Epithelial cell of proximal tubule (primary cell): Measurements from ENCODE around the gene SCAND1. TPM values are rescaled to one million over a fixed set of nuclear protein-coding genes. Genes with fewer than 3 reads are reported as not detected.

Source experiments
- DNase-seq: peaks from one replicate; pipeline ENCODE4 v3.0.0-alpha.2; 2011; ENCODE audit warnings: low read depth
- H3K4me3 ChIP-seq: 2 replicates; pipeline ENCODE4 v1.5.1; 2011; ENCODE audit warnings: low read depth, mild to moderate bottlenecking, low read length
- total RNA-seq: library from RNA; depleted of rRNA; stranded (reverse); fragments of >200 nt; gene quantifications from 2 replicates; pipeline ENCODE4 v1.2.3, GENCODE V29; 2015
- TF ChIP-seq, protein P1 (sequence below): conservative IDR thresholded peaks from 2 replicates; pipeline ENCODE4 v1.5.1; 2012; ENCODE audit warnings: low read depth, mild to moderate bottlenecking, low read length

The SCAND1 gene
- total RNA-seq, 1 donor from 2014 or later = 117 TPM

DNA sequence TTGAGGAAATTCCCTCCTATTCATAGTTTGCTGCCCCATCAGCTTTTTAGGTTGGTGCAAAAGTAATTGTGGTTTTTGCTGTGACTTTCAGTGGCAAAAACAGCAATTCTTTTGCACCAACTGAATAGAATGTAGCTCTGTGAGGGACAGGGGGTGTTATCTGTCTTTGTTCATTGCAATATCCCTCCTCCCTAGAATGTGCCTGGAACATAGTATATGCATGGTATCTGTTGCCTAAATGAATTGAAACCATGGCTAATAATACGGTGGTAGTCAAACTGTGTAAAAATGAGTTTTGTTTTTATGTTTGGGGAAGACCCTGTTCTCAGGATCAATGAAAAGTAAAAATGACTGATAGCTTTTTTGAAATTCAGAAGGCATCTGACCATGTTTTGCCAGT, 45.1 kb downstream of the SCAND1 start:
- no peak overlapping the region for H3K4me3 ChIP-seq
- no peak for DNase-seq
- TF ChIP-seq, protein P1, sequence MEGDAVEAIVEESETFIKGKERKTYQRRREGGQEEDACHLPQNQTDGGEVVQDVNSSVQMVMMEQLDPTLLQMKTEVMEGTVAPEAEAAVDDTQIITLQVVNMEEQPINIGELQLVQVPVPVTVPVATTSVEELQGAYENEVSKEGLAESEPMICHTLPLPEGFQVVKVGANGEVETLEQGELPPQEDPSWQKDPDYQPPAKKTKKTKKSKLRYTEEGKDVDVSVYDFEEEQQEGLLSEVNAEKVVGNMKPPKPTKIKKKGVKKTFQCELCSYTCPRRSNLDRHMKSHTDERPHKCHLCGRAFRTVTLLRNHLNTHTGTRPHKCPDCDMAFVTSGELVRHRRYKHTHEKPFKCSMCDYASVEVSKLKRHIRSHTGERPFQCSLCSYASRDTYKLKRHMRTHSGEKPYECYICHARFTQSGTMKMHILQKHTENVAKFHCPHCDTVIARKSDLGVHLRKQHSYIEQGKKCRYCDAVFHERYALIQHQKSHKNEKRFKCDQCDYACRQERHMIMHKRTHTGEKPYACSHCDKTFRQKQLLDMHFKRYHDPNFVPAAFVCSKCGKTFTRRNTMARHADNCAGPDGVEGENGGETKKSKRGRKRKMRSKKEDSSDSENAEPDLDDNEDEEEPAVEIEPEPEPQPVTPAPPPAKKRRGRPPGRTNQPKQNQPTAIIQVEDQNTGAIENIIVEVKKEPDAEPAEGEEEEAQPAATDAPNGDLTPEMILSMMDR = no peak

DNA sequence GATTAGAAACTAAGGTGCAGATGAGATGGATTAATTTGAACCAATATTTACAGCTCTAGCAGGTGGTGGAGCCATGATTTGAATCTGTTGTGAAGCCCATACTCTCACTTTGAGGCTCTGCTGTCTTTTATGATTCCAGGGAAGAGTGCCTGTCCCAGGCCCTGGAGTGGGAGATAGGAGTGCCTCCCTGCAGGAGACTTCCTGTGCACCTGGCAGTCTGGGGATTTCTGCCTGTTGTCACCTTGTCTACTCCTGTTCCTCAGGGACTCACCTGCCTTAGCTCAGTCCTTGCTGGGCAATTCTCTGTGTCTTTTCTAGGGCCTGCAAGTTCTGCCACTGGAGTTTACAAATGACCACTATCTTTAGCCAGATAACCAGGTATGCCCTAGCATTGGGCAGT, 46.3 kb downstream of the SCAND1 start:
- TF ChIP-seq, protein P1 = no peak
- DNase-seq = no peak
- H3K4me3 ChIP-seq = no peak overlapping the region

DNA sequence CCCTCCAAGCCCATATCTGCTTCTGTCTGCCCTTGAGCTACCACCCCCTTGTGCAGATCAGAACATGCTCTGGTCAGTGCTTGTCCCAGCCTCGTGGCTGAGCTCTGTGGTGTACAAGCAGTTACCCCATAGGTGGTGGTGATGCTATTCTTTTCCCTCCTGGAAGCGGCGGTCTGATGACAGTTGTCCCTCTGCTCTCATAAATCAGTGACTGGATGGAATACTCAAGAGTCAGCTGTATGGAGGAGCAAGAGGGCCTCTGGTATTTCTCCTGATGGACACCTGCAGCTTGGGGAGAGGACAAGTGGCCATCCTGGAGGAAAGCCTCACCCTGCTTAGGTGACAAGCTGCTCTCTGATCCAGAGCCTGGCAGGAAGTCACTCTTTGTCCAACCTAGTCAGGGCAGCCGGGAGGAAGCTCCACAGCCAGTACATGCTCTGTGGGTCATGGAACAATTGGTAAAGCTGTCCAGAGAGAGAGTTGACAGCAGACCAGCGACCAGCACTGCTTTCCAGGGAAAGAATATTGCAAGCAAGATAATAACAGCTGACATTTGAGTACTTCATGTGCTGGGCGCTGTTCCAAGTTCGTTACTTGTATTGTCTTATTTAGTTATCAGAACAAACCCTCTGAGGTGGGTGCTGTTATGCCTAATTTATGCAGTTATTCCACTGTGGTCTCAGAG, 47.1 kb downstream of the SCAND1 start:
- DNase-seq = no peak
- TF ChIP-seq, protein P1 = no peak
- no peak overlapping the region for H3K4me3 ChIP-seq

DNA sequence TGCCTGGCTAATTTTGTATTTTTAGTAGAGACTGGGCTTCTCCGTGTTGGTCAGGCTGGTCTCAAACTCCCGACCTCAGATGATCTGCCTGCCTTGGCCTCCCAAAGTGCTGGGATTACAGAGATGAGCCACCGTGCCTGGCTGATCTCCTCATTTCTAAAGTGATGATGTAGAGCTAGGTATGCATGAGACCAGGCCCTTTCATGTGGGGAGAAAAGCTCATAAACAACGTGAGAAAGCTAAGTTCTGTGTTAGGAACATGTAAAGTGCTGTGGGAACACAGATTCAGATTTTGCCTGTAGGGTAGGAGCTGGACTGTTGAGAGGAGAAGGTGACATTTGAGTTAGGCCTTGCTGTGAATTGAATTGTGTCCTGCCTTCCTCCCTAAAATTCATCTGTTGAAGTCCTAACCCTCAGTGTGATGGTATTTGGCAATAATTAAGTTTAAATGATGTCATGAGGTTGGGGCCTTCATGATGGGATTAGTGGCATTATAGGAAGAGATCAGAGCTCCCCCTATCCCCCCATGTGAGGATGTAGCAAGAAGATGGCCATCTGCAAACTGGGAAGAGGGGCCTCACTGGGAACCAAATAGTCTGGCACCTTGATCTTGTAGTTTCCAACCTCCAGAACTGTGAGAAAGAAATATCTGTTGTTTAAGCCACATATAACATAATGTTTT, 49.2 kb downstream of the SCAND1 start:
- no peak overlapping the region for H3K4me3 ChIP-seq
- no peak for DNase-seq
- TF ChIP-seq, protein P1 = no peak

DNA sequence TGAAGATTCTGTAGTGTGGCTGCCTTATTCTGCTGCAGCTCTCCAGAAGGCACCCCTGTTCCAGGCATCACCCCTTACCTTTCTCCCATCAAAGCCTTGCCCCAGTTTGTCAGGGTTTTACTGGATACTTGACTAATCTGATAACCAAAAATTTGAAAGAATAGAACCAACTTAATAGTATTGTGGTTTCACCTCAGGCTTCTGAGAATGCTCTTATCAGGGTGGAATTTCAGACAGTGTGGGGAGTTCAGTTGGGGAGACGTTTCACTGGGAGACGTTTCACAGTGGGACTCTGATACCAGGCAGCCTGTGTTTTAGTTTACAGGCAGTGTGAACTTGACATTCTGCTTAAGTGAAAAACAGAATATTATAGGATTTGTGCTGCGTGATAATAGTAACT, 50.5 kb downstream of the SCAND1 start:
- TF ChIP-seq, protein P1 = no peak
- H3K4me3 ChIP-seq = no peak overlapping the region
- DNase-seq = no peak

Other genes with a start within 250 kb of the SCAND1 start
- gene RBM39, start 212.2 kb downstream of the SCAND1 start, total RNA-seq = 117 and 148 TPM in 2 replicates
- 19.0 and 28.4 TPM in 2 replicates for gene PHF20, start 182.5 kb downstream of the SCAND1 start, total RNA-seq
- gene CNBD2, start 14.1 kb upstream of the SCAND1 start, total RNA-seq = 2.1 and 5.6 TPM in 2 replicates
- 10.9 and 17.4 TPM in 2 replicates for gene EPB41L1, start 200.2 kb upstream of the SCAND1 start, total RNA-seq